ENCODE data around the gene CENPQ.

CENPQ gene

GRCh38 chr6:49515485-49516146, 52.4 kb downstream of the CENPQ start:
- TF ChIP-seq, protein P1, sequence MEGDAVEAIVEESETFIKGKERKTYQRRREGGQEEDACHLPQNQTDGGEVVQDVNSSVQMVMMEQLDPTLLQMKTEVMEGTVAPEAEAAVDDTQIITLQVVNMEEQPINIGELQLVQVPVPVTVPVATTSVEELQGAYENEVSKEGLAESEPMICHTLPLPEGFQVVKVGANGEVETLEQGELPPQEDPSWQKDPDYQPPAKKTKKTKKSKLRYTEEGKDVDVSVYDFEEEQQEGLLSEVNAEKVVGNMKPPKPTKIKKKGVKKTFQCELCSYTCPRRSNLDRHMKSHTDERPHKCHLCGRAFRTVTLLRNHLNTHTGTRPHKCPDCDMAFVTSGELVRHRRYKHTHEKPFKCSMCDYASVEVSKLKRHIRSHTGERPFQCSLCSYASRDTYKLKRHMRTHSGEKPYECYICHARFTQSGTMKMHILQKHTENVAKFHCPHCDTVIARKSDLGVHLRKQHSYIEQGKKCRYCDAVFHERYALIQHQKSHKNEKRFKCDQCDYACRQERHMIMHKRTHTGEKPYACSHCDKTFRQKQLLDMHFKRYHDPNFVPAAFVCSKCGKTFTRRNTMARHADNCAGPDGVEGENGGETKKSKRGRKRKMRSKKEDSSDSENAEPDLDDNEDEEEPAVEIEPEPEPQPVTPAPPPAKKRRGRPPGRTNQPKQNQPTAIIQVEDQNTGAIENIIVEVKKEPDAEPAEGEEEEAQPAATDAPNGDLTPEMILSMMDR (IDR thresholded peaks at IDR 0.05; ENCODE audit: low read depth, low read length, missing control alignments): no peak
- DNase-seq (ENCODE audit: extremely low read depth, low read depth): no peak
- no peak overlapping the region for H3K4me3 ChIP-seq (replicated peaks; ENCODE audit: low read depth, low read length)

- no peak for DNase-seq (ENCODE audit: extremely low read depth, low read depth)
- no peak overlapping the region for H3K4me3 ChIP-seq (replicated peaks; ENCODE audit: low read depth, low read length)
- TF ChIP-seq, protein P1 (IDR thresholded peaks at IDR 0.05; ENCODE audit: low read depth, low read length, missing control alignments): no peak
Measured at GRCh38 chr6:49516147-49516505, 53.0 kb downstream of the CENPQ start.

GRCh38 chr6:49517919-49518318, 54.7 kb downstream of the CENPQ start:
- DNase-seq (ENCODE audit: extremely low read depth, low read depth): no peak
- TF ChIP-seq, protein P1 (IDR thresholded peaks at IDR 0.05; ENCODE audit: low read depth, low read length, missing control alignments): no peak
- no peak overlapping the region for H3K4me3 ChIP-seq (replicated peaks; ENCODE audit: low read depth, low read length)

DNA sequence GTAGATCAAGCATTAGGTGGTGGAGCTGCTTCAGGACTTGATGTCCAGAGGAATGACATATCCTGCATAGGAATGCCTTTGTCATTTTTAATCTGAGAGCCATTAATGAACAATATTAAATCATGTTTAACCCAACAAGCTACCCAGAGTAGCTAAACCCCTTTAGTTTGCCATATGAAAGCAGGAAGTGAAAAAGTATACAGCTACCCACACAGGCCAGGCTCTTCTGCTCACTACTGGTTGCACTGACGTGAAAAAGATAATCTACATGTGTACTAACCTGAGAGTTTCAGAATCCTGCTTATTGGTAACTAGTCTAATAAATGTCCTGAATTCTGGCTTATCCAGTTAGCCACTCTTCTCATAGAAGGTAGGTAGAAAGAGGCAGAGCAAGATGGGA, 56.5 kb downstream of the CENPQ start:
- H3K4me3 ChIP-seq (replicated peaks; ENCODE audit: low read depth, low read length): no peak overlapping the region
- DNase-seq (ENCODE audit: extremely low read depth, low read depth): no peak
- TF ChIP-seq, protein P1 (IDR thresholded peaks at IDR 0.05; ENCODE audit: low read depth, low read length, missing control alignments): no peak

DNA sequence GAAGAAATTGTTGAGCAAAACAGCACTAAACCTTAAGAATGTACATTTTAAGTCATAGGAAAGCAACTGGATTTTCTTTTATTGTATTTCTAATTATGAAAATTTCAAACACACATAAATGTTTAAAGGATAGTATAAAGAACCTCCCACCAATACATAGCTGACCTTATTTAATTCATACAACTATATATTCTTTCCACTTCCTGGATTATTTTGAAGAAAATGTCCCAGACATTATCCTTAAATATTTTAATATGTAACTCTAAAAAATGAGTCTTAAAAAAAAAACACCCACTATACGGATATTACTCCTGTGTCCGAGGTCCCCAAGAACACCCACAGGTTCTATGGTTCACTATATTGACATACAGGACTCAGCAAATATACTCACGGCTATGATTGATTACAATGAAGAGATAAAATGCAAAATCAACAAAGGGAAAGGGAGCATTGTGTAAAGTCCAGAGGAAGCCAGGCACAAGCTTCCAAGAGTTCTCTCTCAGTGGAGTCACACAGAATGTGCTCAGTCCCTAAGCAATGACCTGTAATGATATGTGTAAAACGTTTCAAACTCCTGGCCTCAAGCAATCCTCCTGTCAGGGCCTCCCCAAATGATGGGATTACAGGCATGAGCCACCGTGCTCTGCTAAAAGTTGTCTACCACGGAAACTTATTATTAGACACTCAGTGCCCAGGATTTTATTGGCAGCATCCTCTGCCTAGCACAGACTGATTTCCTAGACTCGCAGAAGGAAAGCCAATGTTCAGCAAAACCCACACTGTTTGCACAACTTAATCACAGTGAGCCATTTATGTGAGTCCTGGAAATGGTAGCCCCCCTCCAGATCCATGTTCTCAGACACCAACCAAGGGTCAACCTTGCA, 59.8 kb downstream of the CENPQ start:
- TF ChIP-seq, protein P1 (IDR thresholded peaks at IDR 0.05; ENCODE audit: low read depth, low read length, missing control alignments): no peak
- no peak for DNase-seq (ENCODE audit: extremely low read depth, low read depth)
- H3K4me3 ChIP-seq (replicated peaks; ENCODE audit: low read depth, low read length): no peak overlapping the region

- no peak overlapping the region for H3K4me3 ChIP-seq (replicated peaks; ENCODE audit: low read depth, low read length)
- no peak for DNase-seq (ENCODE audit: extremely low read depth, low read depth)
- TF ChIP-seq, protein P1 (IDR thresholded peaks at IDR 0.05; ENCODE audit: low read depth, low read length, missing control alignments): no peak
Measured at GRCh38 chr6:49523901-49524300, 60.7 kb downstream of the CENPQ start.
